NT2/D1 (cell line): Measurements from ENCODE around the gene REG3G.

Experiments
- SUZ12 ChIP-seq: IDR thresholded peaks from 2 replicates; pipeline ENCODE4 v1.6.1; 2011; ENCODE audit not compliant: insufficient read length, insufficient read depth; ENCODE audit errors: extremely low read depth
- YY1 ChIP-seq: IDR thresholded peaks from 2 replicates; pipeline ENCODE4 v1.6.1; 2011; ENCODE audit not compliant: insufficient read length, insufficient read depth
- ZNF274 ChIP-seq: IDR thresholded peaks from 2 replicates; pipeline ENCODE4 v1.6.1; 2011; ENCODE audit warnings: mild to moderate bottlenecking, low read depth, low read length

DNA sequence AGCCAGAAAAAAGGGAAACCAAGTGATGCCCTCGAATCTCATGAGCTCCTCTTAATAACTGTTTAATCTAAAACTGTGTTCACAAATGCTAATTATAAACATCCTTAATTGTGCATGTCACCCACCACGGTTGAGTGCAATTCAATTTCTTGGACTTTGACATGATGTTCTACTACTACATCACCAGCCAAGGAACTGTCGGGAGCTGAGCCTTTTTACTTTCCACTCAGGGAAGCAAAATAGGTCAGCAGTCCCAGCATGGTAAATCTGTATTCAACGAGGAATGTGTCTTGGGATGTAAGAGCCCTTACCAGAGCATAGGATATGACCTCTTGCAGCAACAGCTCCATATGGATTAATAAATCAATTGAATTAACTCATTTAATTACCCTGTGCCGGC, 20.8 kb upstream of the REG3G start:
- TF ChIP-seq ZNF274 (no peak), YY1 (no peak), SUZ12 (no peak)
